NOMO-1 treated with dmso at 0.1 percent for 144 hours (cell line): ENCODE data around the gene HAP1.
A peak's percentile ranks its signal among the peaks of the same experiment; 100 is the strongest.

ENCODE experiments used
- DNase-seq: peaks from one replicate; lab custom pipeline; 2025; ENCODE audit not compliant: unreplicated experiment; lab: John Stamatoyannopoulos, UW

Gene HAP1

DNA sequence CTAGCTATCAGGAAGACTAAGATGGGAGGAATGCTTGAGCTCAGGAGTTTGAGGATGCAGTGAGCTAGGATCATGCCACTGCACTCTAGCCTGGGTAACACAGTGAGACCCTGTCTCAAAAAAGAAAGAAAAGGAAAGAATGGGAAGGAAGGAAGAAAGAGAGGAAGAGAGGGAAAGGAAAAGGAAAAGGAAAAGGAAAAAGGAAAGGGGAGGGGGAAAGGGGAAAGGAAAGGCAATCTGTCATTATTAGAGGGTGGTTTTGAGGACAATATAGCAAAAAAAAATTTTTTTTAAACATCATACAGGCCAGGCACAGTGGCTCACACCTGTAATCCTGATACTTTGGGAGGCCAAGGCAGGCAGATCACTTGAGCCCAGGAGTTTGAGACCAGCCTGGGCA lies 31.7 kb upstream of the HAP1 start:
- no peak for DNase-seq

DNA sequence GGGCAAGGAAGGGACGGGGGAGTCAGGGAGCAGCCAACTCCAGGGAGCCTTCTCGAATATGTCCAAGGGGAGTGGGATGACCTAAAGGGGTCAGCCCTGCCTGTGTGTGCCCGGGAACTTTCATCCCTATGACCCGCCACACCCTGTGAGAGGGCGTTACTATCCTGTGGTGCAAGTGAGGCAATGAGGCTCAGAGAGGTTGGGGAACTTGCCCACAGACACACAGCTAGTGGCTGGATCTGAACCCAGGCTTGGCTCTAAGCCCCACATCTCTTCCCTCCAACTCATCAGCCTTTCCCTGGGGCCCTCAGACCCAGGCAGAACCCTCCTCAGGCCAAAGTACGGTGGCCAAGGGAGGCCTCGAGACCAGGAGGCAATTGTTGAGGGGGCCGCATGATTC lies 28.9 kb upstream of the HAP1 start:
- DNase-seq = no peak

DNA sequence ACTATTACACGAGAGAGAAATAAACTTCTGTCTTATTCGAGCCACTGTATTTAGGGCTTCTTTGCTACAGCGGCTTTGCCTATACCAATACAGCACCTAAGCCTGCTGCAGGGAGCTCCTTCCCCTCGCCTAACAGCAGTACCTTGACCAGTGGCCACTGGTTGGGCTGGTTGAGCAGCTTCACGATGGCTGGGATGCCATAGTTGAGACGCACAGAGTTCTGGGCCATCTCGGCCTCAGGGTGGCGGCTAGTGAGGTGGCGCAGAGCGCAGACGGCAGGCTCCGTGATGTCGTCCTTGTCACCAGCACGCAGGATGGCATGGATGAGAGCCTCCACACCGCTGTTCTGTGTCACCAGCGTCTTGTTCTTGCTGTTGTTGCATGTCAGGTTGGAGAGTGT lies 28.4 kb upstream of the HAP1 start:
- no peak for DNase-seq

- no peak for DNase-seq
Measured at GRCh38 chr17:41762391-41762790, 27.9 kb upstream of the HAP1 start.

DNA sequence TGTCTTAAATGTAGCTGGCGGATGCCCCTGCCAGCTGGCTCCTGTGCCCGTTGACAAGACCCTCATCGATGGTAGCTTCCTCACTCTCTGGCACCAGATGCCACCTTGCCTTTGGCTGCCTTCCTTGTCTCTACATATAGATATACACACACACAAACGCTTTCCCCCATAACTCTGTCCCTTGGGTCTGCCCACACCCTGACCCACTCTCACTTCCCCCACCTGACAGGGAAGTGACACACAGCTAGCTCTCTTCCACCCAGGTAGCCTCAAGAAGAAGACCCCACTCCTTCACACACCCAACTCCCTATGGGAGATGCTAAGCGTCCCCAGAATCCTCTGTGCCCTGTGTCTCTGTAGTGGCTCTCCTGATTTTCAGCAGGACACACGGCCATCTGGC lies 26.4 kb upstream of the HAP1 start:
- no peak for DNase-seq

- no peak for DNase-seq
Measured at GRCh38 chr17:41758601-41759000, 24.2 kb upstream of the HAP1 start.

DNA sequence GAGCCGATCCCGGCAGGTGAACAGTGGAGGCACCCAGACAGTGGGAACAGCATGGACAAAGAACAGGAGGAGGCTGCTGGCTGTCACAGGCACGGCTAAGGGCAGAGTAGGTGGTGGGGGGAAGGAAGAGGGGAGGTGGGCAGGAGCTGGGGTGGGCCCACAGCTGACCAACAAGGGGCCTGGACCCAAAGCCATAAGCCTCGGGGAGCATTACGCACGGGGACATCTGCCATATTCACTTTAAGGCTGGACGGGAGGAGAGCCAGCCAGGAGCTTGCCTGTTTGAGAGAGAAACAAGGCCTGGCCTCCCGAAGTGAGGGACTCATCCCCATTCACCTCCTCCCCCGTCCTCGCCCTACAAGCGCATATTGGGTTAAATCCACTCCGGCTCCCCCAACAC lies 19.6 kb upstream of the HAP1 start:
- DNase-seq = no peak

DNA sequence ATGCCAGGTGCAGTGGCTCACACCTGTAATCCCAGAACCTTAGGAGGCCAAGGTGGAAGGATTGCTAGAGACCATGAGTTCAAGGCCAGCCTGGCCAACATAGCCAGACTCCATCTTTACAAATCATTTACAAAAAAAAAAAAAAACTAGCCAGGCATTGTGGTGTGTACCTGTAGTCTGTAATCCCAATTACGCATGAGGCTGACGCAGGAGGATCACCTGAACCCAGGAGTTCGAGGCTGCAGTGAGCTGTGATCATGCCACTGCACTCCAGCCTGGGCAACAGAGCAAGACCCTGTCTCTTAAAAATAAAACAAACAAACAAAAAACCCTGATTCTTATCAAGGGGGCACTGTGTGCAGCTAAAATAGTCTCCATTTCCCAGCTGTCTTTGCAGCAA lies 16.8 kb upstream of the HAP1 start:
- DNase-seq = no peak

GRCh38 chr17:41750862-41751261 lies 16.4 kb upstream of the HAP1 start:
- no peak for DNase-seq

GRCh38 chr17:41748275-41748674 lies 13.8 kb upstream of the HAP1 start:
- no peak for DNase-seq

DNA sequence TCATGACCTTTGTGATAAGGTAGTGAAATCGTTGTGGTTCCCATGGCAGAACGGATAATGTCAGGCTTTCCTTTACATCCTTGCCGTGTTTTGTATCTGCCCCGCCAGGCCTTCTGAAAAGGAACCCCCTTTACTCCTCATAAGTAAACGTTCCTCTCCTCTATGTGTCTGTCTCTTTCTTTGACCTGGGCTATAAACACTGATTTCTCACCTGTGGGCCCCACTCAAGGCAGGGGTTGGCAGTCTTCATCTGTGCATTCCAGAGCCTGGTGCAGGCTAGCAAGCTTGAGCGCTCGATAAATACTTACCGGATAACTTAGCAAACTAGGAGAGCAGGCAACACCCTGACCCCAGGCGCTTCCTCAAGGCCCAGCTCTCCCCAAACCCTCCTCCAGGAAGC lies 7.3 kb upstream of the HAP1 start:
- no peak for DNase-seq

- no peak for DNase-seq
Measured at GRCh38 chr17:41740506-41740905, 6.1 kb upstream of the HAP1 start.

GRCh38 chr17:41739661-41740352 lies 5.4 kb upstream of the HAP1 start:
- no peak for DNase-seq

DNA sequence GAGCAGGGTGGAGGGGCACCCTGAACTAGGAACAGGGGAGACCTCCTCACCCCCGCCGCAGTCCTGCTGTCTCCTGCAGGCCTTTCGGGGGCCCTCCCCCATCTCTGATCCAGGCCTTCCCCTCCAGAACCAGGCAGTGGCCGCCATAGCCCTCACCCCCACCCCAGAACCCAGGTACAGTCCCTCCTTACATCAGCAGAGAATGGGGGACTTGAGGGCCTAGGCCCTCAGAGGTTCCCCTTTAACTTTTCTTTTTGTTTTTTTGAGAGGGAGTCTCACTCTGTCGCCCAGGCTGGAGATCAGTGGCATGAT lies 4.3 kb upstream of the HAP1 start:
- DNase-seq = no peak

GRCh38 chr17:41738077-41738800 lies 3.8 kb upstream of the HAP1 start:
- DNase-seq = peak; percentile 35

DNA sequence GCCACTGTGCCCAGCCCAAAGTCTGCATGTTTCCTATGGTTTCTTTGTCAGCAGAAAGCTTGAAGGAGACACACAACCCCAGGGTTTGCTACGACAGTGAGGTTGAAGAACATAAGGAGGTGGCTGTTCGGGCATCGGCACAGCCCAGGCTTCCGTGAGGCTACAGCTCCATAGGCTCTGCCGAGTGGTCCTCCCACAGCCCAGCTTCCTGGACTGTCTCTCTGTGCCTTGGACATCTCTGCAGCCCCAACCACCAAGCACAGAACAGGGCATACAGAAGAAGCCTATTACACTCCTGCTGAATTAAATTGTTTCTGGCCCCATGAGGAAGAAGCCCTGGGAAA lies 3.2 kb upstream of the HAP1 start:
- DNase-seq = no peak

DNA sequence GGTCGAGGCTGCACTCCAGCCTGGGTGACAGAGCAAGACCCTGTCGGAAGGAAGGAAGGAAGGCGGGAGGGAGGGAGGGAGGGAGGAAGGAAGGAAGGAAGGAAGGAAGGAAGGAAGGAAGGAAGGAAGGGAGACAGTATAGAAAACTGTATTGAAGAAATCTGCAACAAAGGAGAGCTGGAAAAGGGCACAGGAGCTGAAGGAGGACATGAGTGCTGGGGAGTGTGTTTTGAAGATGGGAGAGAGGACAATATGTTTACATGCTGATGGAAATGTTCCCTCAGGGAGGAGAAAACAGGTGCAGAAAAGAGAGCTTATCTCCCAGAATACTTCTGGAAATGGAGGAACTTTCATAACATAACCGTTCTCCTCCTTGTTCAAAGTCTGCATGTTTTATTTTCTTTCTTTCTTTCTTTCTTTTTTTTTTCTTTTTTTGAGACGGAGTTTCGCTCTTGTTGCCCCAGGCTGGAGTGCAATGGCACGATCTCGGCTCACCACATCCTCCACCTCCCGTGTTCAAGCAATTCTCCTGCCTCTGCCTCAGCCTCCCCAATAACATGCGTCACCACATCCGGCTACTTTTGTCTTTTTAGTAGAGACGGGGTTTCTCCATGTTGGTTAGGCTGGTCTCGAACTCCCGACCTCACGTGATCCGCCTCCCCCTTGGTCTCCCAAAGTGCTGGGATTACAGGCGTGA lies 2.7 kb upstream of the HAP1 start:
- no peak for DNase-seq

- no peak for DNase-seq
Measured at GRCh38 chr17:41735744-41736143, 1.3 kb upstream of the HAP1 start.

GRCh38 chr17:41734949-41735313 lies 488 bp upstream of the HAP1 start:
- no peak for DNase-seq

GRCh38 chr17:41733348-41734138 lies 900 bp downstream of the HAP1 start:
- DNase-seq = no peak

DNA sequence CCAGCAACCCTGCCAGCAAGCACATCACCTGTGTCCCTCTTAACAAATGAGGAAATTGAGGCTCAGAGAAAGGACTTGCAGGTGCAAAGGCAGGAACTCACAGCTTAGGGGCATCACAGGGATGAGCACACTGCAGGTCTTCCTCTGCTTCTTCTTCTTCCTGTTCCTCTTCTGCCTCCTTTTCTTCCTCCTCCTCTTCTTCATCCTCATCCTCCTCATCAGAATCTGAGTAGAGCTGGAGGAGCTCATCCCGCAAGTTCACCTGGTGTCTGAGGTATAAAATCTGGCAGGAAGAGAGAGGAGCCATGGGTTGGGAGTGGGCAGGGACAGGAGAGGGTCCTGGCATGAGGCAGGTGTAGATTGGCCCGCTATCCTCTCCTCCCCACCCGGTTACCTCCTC lies 2.6 kb downstream of the HAP1 start:
- no peak for DNase-seq

DNA sequence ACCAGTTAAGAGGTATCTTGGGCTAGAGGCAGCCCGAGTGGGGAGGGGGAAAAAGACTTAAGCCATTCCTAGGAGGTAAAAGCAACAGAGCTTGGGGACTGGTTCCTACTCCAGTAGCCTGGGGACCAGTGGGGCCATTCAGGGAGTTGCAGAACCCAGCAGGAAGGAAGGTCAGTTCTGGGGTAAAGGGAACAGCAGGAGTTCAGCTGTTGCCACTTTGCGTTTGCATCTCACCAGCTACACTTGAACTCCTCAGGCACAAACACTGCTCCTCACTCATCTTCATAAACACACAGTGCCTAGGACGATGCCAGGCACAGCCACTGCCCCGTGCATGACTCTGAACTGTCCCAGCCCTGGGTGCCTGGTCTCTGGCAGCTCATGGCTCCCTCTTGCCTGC lies 4.0 kb downstream of the HAP1 start:
- no peak for DNase-seq
